Measurements from ENCODE around the gene VASH2.

- TF ChIP-seq CTCF (IDR thresholded peaks at IDR 0.05), result no peak
- no peak for TF ChIP-seq POLR2A (IDR thresholded peaks at IDR 0.05)
- TF ChIP-seq EP300 (IDR thresholded peaks at IDR 0.05), result no peak
Observed at GRCh38 chr1:212908971-212909370, 41.4 kb upstream of the VASH2 start.
